ENCODE measurements around the gene FAM171A1.

FAM171A1 gene

GRCh38 chr10:15259136-15259535, 112.0 kb downstream of the FAM171A1 start:
- Histone ChIP-seq H3K4me1 (ENCODE audit: insufficient read depth, low read length, severe bottlenecking) (no peaks in the 10 kb centered on the region), H3K79me2 (ENCODE audit: insufficient read depth, low read length) (no peaks in the 10 kb centered on the region), H2AFZ (ENCODE audit: low read length) (no peak overlapping the region), H3K36me3 (ENCODE audit: insufficient read depth, low read length) (no peaks in the 10 kb centered on the region), H3K9me3 (ENCODE audit: low read length) (no peaks in the 10 kb centered on the region), H4K20me1 (ENCODE audit: insufficient read depth, low read length) (no peaks in the 10 kb centered on the region), H3K27ac (ENCODE audit: low read depth, low read length, poor library complexity, severe bottlenecking) (no peak overlapping the region), H3K9me2 (ENCODE audit: low read depth, low read length) (no peaks in the 10 kb centered on the region), H3K9ac (ENCODE audit: low read length) (no peak overlapping the region), H3K4me3 (ENCODE audit: low read depth, low read length, poor library complexity, severe bottlenecking) (no peak overlapping the region), H3F3A (ENCODE audit: insufficient read depth, low read length) (no peaks in the 10 kb centered on the region), H3K27me3 (ENCODE audit: insufficient read depth, low read length) (no peaks in the 10 kb centered on the region), H3K4me2 (ENCODE audit: low read length) (no peak overlapping the region)
- no peak for TF ChIP-seq CTCF (IDR thresholded peaks at IDR 0.05; ENCODE audit: low read length)

GRCh38 chr10:15258255-15258654, 112.8 kb downstream of the FAM171A1 start:
- Histone ChIP-seq H3K36me3 (ENCODE audit: insufficient read depth, low read length) (no peaks in the 10 kb centered on the region), H3K4me3 (ENCODE audit: low read depth, low read length, poor library complexity, severe bottlenecking) (no peak overlapping the region), H3K4me1 (ENCODE audit: insufficient read depth, low read length, severe bottlenecking) (no peaks in the 10 kb centered on the region), H4K20me1 (ENCODE audit: insufficient read depth, low read length) (no peaks in the 10 kb centered on the region), H3K27ac (ENCODE audit: low read depth, low read length, poor library complexity, severe bottlenecking) (no peak overlapping the region), H2AFZ (ENCODE audit: low read length) (no peak overlapping the region), H3K27me3 (ENCODE audit: insufficient read depth, low read length) (no peaks in the 10 kb centered on the region), H3F3A (ENCODE audit: insufficient read depth, low read length) (no peaks in the 10 kb centered on the region), H3K4me2 (ENCODE audit: low read length) (no peak overlapping the region), H3K9ac (ENCODE audit: low read length) (no peak overlapping the region), H3K79me2 (ENCODE audit: insufficient read depth, low read length) (no peaks in the 10 kb centered on the region), H3K9me3 (ENCODE audit: low read length) (no peaks in the 10 kb centered on the region), H3K9me2 (ENCODE audit: low read depth, low read length) (no peaks in the 10 kb centered on the region)
- TF ChIP-seq EZH2 (IDR thresholded peaks at IDR 0.05; ENCODE audit: borderline replicate concordance, low read length), result no peak

GRCh38 chr10:15255961-15256360, 115.1 kb downstream of the FAM171A1 start:
- Histone ChIP-seq H3K9me3 (ENCODE audit: low read length) (no peaks in the 10 kb centered on the region), H3K4me1 (ENCODE audit: insufficient read depth, low read length, severe bottlenecking) (no peaks in the 10 kb centered on the region), H3K36me3 (ENCODE audit: insufficient read depth, low read length) (no peaks in the 10 kb centered on the region), H2AFZ (ENCODE audit: low read length) (no peak overlapping the region), H3K9me2 (ENCODE audit: low read depth, low read length) (no peaks in the 10 kb centered on the region), H3K27ac (ENCODE audit: low read depth, low read length, poor library complexity, severe bottlenecking) (no peak overlapping the region), H4K20me1 (ENCODE audit: insufficient read depth, low read length) (no peaks in the 10 kb centered on the region), H3K9ac (ENCODE audit: low read length) (no peak overlapping the region), H3K79me2 (ENCODE audit: insufficient read depth, low read length) (no peaks in the 10 kb centered on the region), H3K27me3 (ENCODE audit: insufficient read depth, low read length) (no peaks in the 10 kb centered on the region), H3K4me2 (ENCODE audit: low read length) (no peak overlapping the region), H3K4me3 (ENCODE audit: low read depth, low read length, poor library complexity, severe bottlenecking) (no peak overlapping the region), H3F3A (ENCODE audit: insufficient read depth, low read length) (no peaks in the 10 kb centered on the region)
- TF ChIP-seq CTCF (IDR thresholded peaks at IDR 0.05; ENCODE audit: low read length) (no peak), EZH2 (IDR thresholded peaks at IDR 0.05; ENCODE audit: borderline replicate concordance, low read length) (no peak)

- Histone ChIP-seq H3K9me3 (ENCODE audit: low read length) (no peaks in the 10 kb centered on the region), H3K36me3 (ENCODE audit: insufficient read depth, low read length) (no peaks in the 10 kb centered on the region), H3F3A (ENCODE audit: insufficient read depth, low read length) (no peaks in the 10 kb centered on the region), H3K4me2 (ENCODE audit: low read length) (no peak overlapping the region), H3K27me3 (ENCODE audit: insufficient read depth, low read length) (no peaks in the 10 kb centered on the region), H3K79me2 (ENCODE audit: insufficient read depth, low read length) (no peaks in the 10 kb centered on the region), H4K20me1 (ENCODE audit: insufficient read depth, low read length) (no peaks in the 10 kb centered on the region), H3K9ac (ENCODE audit: low read length) (no peak overlapping the region), H3K9me2 (ENCODE audit: low read depth, low read length) (no peaks in the 10 kb centered on the region), H3K4me1 (ENCODE audit: insufficient read depth, low read length, severe bottlenecking) (no peaks in the 10 kb centered on the region), H3K4me3 (ENCODE audit: low read depth, low read length, poor library complexity, severe bottlenecking) (no peak overlapping the region), H3K27ac (ENCODE audit: low read depth, low read length, poor library complexity, severe bottlenecking) (no peak overlapping the region), H2AFZ (ENCODE audit: low read length) (no peak overlapping the region)
- no peak for TF ChIP-seq CTCF (IDR thresholded peaks at IDR 0.05; ENCODE audit: low read length)
- TF ChIP-seq EZH2 (IDR thresholded peaks at IDR 0.05; ENCODE audit: borderline replicate concordance, low read length), result no peak
Observed at GRCh38 chr10:15254808-15255648, 116.1 kb downstream of the FAM171A1 start.

Data from OCI-LY1 (cell line).